K562 (cell line): ENCODE measurements around the gene ZNF180. TPM values are rescaled to one million over a fixed set of nuclear protein-coding genes. Genes with fewer than 3 reads are reported as not detected.
A peak's percentile ranks its signal among the peaks of the same experiment; 100 is the strongest.

Source experiments
- ATF2 ChIP-seq: sonication (generic); formaldehyde crosslinking; IDR thresholded peaks from 2 replicates; pipeline ENCODE4 v1.8.1; 2022; ENCODE audit warnings: missing genetic modification reagents
- HEY1 ChIP-seq: fragments of 250-450 bp; sonication (Bioruptor Pico); IDR thresholded peaks from 2 replicates; pipeline ENCODE4 v1.5.0; 2020; ENCODE audit warnings: mild to moderate bottlenecking, moderate library complexity, borderline replicate concordance
- MGA ChIP-seq: fragments of 450-650 bp; IDR thresholded peaks from 2 replicates; pipeline ENCODE4 v1.6.1; 2016; ENCODE audit warnings: mild to moderate bottlenecking, moderate library complexity
- NFRKB ChIP-seq: fragments of 450-650 bp; IDR thresholded peaks from 2 replicates; pipeline ENCODE4 v1.6.1; 2016; ENCODE audit warnings: low read depth
- SIN3B ChIP-seq: fragments of 450-650 bp; IDR thresholded peaks from 2 replicates; pipeline ENCODE4 v1.6.1; 2017; ENCODE audit warnings: low read depth, mild to moderate bottlenecking, moderate library complexity
- SIX5 ChIP-seq, 2 experiments: IDR thresholded peaks; 2 replicates each; pipeline ENCODE4 v1.6.1; 2011; ENCODE audit warnings: low read length in 2 of 2, borderline replicate concordance in 1 of 2, low read depth in 1 of 2, mild to moderate bottlenecking in 1 of 2, moderate library complexity in 1 of 2; ENCODE audit not compliant: insufficient read depth in 1 of 2
- SMAD2 ChIP-seq: fragments of 150-350 bp; IDR thresholded peaks from 2 replicates; pipeline ENCODE4 v1.6.1; 2014; ENCODE audit warnings: low read depth, mild to moderate bottlenecking, low read length
- SRSF1 ChIP-seq: fragments of 200-400 bp; formaldehyde crosslinking; IDR thresholded peaks from 2 replicates; pipeline ENCODE4 v1.6.1; 2017; ENCODE audit warnings: mild to moderate bottlenecking, low read depth, low read length, moderate library complexity
- THAP7 ChIP-seq: fragments of 250-450 bp; sonication (Bioruptor Pico); IDR thresholded peaks from 2 replicates; pipeline ENCODE4 v1.5.0; 2021
- ZBTB12 ChIP-seq: fragments of 250-450 bp; sonication (Bioruptor Pico); IDR thresholded peaks from 2 replicates; pipeline ENCODE4 v1.4.0; 2020
- ZSCAN32 ChIP-seq: fragments of 450-650 bp; formaldehyde crosslinking; IDR thresholded peaks from 2 replicates; pipeline ENCODE4 v1.4.0; 2020; ENCODE audit warnings: mild to moderate bottlenecking, moderate library complexity
- polyA plus RNA-seq, 8 experiments: library from polyadenylated mRNA; depleted of rRNA in 4 of 8; stranded (reverse) in 5 of 8; unstranded in 3 of 8; fragments of >200 nt; fragmentation: Nextera tagmentation in 2 of 8; fragmentation: Illumina TruSeq in 1 of 8; extraction: Ambion mirVana in 2 of 8; extraction: Trizol in 1 of 8; gene quantifications; 2 replicates each; pipeline versions ENCODE4 v1.2.1 to v1.2.3, GENCODE V29; 2011 to 2014; ENCODE audit warnings: inconsistent platforms in 1 of 8, missing spikeins in 1 of 8
- total RNA-seq, 7 experiments: library from RNA; depleted of rRNA in 6 of 7; stranded (reverse); fragments of >200 nt in 6 of 7; fragmentation: Illumina TruSeq in 2 of 7; extraction: Trizol in 2 of 7; gene quantifications; 2 replicates each; pipeline versions ENCODE4 v1.2.1 to v1.2.3, GENCODE V29; 2011 to 2021; ENCODE audit warnings: low replicate concordance in 1 of 7

ZNF180 gene
- total and polyA plus RNA-seq, 9 of the 15 experiments (the other 6 are each of a cell fraction or from before 2014, with no cell fraction given): 1.8 to 8.7 (median 5.9) TPM

- TF ChIP-seq ZBTB12 (CRISPR knock-in tag): peak; percentile 93
- TF ChIP-seq SIN3B: 0 out of 2 replicates have a peak, but pooled peaks have one; percentile 35
- peak; percentile 77 for TF ChIP-seq SIX5 (IDR thresholded peaks at IDR 0.05; ENCODE audit: borderline replicate concordance in 1 of 2, insufficient read depth in 1 of 2, low read depth in 1 of 2, low read length in 2 of 2)
- TF ChIP-seq SRSF1: 0 out of 2 replicates have a peak, but pooled peaks have one; percentile 76
- TF ChIP-seq MGA: peak; percentile 85
- no peak for TF ChIP-seq SMAD2
- no peak for TF ChIP-seq THAP7 (CRISPR knock-in tag)
- no peak for TF ChIP-seq HEY1 (CRISPR knock-in tag)
- no peak for TF ChIP-seq ZSCAN32 (CRISPR knock-in tag)
- TF ChIP-seq ATF2 (CRISPR knock-in tag): no peak
- TF ChIP-seq NFRKB: peak; percentile 80
Observed at GRCh38 chr19:44499962-44500949, at the start of gene ZNF180 (continued).
